HepG2 (cell line): Measurements from ENCODE around the gene STXBP5L. TPM values are rescaled to one million over a fixed set of nuclear protein-coding genes. Genes with fewer than 3 reads are reported as not detected.

Experiments used
- ATAC-seq: fragments of 200-7000 bp; cut with Tn5 transposase; 3 replicates; pipeline ENCODE4 v1.9.1; 2020; ENCODE audit warnings: mild to moderate bottlenecking, moderate library complexity
- BruUV-seq: library from RNA; stranded (reverse); fragments of 400-500 nt; replicated peaks from 2 replicates; lab custom pipeline; 2021; lab: Mats Ljungman, UMichigan
- CTCF ChIA-PET: fragments of 300-600 bp; formaldehyde crosslinking; extraction: SDS; loops from one replicate; lab custom pipeline; 2021; ENCODE audit warnings: low total read pairs, inconsistent platforms, low intra/inter-chr PET ratio; lab: Yijun Ruan, JAX
- POLR2A ChIA-PET: fragments of 350-600 bp; sonication (Branson Sonifier 250); formaldehyde crosslinking; loops from one replicate; lab custom pipeline; 2020; ENCODE audit warnings: antibody characterized with exemption, inconsistent platforms; lab: Yijun Ruan, JAX
- DNase-seq: peaks from one replicate; pipeline ENCODE4 v3.0.0-alpha.2; 2015; ENCODE audit warnings: low spot score
- FAIRE-seq: peaks from 3 replicates; lab custom pipeline; 2011; peaks lifted over from hg19 to GRCh38; lab: Jason Lieb, UNC
- H2AFZ ChIP-seq: one replicate; pipeline ENCODE4 v1.6.1; 2011; ENCODE audit warnings: low read length, inconsistent platforms
- H3K27ac ChIP-seq: fragments of 300-600 bp; 3 replicates; pipeline ENCODE4 v1.8.0; 2011; ENCODE audit warnings: mixed run types, mild to moderate bottlenecking, mixed read lengths, low read length, inconsistent platforms; ENCODE audit not compliant: insufficient read depth; ENCODE audit errors: extremely low read length
- H3K27me3 ChIP-seq, 2 experiments: fragments of 200-600 bp in 1 of 2; 2 replicates in 1 of 2; 3 replicates in 1 of 2; pipeline versions ENCODE4 v1.6.0 to v1.8.0; 2011; ENCODE audit warnings: low read length in 2 of 2, mild to moderate bottlenecking in 2 of 2, moderate library complexity in 2 of 2, inconsistent platforms in 1 of 2; ENCODE audit not compliant: insufficient read depth in 2 of 2, control insufficient read depth in 1 of 2
- H3K36me3 ChIP-seq, 2 experiments: fragments of 200-600 bp in 1 of 2; replicated peaks in 1 of 2; 2 replicates in 1 of 2; 3 replicates in 1 of 2; pipeline versions ENCODE4 v1.5.1 to v1.8.0; 2011; ENCODE audit warnings: low read length in 2 of 2, inconsistent platforms in 1 of 2; ENCODE audit not compliant: insufficient read depth in 2 of 2, control insufficient read depth in 1 of 2
- H3K4me1 ChIP-seq: 2 replicates; pipeline ENCODE4 v1.5.1; 2012; ENCODE audit warnings: low read length, inconsistent platforms; ENCODE audit not compliant: insufficient read depth
- H3K4me2 ChIP-seq: 2 replicates; pipeline ENCODE4 v1.6.0; 2011; ENCODE audit warnings: low read depth, low read length, inconsistent platforms
- H3K4me3 ChIP-seq, 3 experiments: fragments of 200-600 bp in 1 of 3; sonication (generic), shearing (Covaris generic) in 1 of 3; replicated peaks in 1 of 3; 2 replicates each; pipeline ENCODE4 v1.5.1; 2011 to 2016; ENCODE audit warnings: low read length in 3 of 3, inconsistent platforms in 2 of 3, low read depth in 2 of 3, mild to moderate bottlenecking in 2 of 3, control low read depth in 1 of 3, mixed read lengths in 1 of 3; ENCODE audit not compliant: insufficient read depth in 1 of 3
- H3K79me2 ChIP-seq: one replicate; pipeline ENCODE4 v1.6.1; 2011; ENCODE audit warnings: low read length, inconsistent platforms; ENCODE audit not compliant: insufficient read depth
- H3K9ac ChIP-seq: 2 replicates; pipeline ENCODE4 v1.6.0; 2011; ENCODE audit warnings: mild to moderate bottlenecking, low read depth, low read length, inconsistent platforms; ENCODE audit not compliant: insufficient read depth
- H3K9me3 ChIP-seq: 2 replicates; pipeline ENCODE4 v1.5.1; 2012; ENCODE audit warnings: mild to moderate bottlenecking, low read length
- H4K20me1 ChIP-seq: 2 replicates; pipeline ENCODE4 v1.6.0; 2011; ENCODE audit warnings: inconsistent platforms, mild to moderate bottlenecking, low read length, moderate library complexity; ENCODE audit not compliant: insufficient read depth
- CERS6 ChIP-seq: sonication (generic); formaldehyde crosslinking; IDR thresholded peaks from 2 replicates; pipeline ENCODE4 v1.5.0; 2020; ENCODE audit warnings: missing genetic modification reagents
- HDAC6 ChIP-seq: fragments of 200-600 bp; sonication (generic); IDR thresholded peaks from 2 replicates; pipeline ENCODE4 v1.7.0; 2017; ENCODE audit warnings: mild to moderate bottlenecking, antibody characterized with exemption, low read length, low read depth
- ISL2 ChIP-seq: sonication (generic); formaldehyde crosslinking; IDR thresholded peaks from 2 replicates; pipeline ENCODE4 v1.5.0; 2020; ENCODE audit warnings: missing genetic modification reagents
- KLF13 ChIP-seq: sonication (generic); formaldehyde crosslinking; IDR thresholded peaks from 2 replicates; pipeline ENCODE4 v1.4.0; 2020; ENCODE audit warnings: mild to moderate bottlenecking, missing genetic modification reagents
- NCOA1 ChIP-seq: sonication (generic); formaldehyde crosslinking; IDR thresholded peaks from 2 replicates; pipeline ENCODE4 v1.9.0; 2021; ENCODE audit warnings: missing genetic modification reagents
- NFRKB ChIP-seq: fragments of 450-650 bp; IDR thresholded peaks from 2 replicates; pipeline ENCODE4 v1.6.1; 2017
- POLR2AphosphoS5 ChIP-seq: IDR thresholded peaks from 2 replicates; pipeline ENCODE4 v1.6.1; 2012; ENCODE audit warnings: low read depth, low read length
- POLR2G ChIP-seq: fragments of 200-400 bp; formaldehyde crosslinking; IDR thresholded peaks from 2 replicates; pipeline ENCODE4 v1.6.1; 2018; ENCODE audit warnings: mild to moderate bottlenecking, low read depth, low read length, moderate library complexity
- RNF2 ChIP-seq: fragments of 450-650 bp; conservative IDR thresholded peaks from 2 replicates; pipeline ENCODE4 v1.6.1; 2016; ENCODE audit warnings: low read depth
- SOX5 ChIP-seq: IDR thresholded peaks from 2 replicates; pipeline ENCODE4 v1.6.1; 2016; ENCODE audit warnings: borderline replicate concordance
- SRSF4 ChIP-seq: fragments of 200-400 bp; formaldehyde crosslinking; IDR thresholded peaks from one replicate; pipeline ENCODE4 v1.6.1; 2018; ENCODE audit warnings: mild to moderate bottlenecking, low read depth, low read length, moderate library complexity; ENCODE audit not compliant: poor library complexity, severe bottlenecking
- TEAD2 ChIP-seq: sonication (generic); formaldehyde crosslinking; IDR thresholded peaks from 2 replicates; pipeline ENCODE4 v1.9.0; 2021; ENCODE audit warnings: missing genetic modification reagents
- ZBTB14 ChIP-seq: sonication (generic); formaldehyde crosslinking; IDR thresholded peaks from 2 replicates; pipeline ENCODE4 v1.4.0; 2020; ENCODE audit warnings: missing genetic modification reagents
- ZNF484 ChIP-seq: sonication (generic); formaldehyde crosslinking; IDR thresholded peaks from 2 replicates; pipeline ENCODE4 v1.5.1; 2020; ENCODE audit warnings: mild to moderate bottlenecking, low read depth, missing genetic modification reagents, borderline replicate concordance
- ZNF513 ChIP-seq: sonication (generic); formaldehyde crosslinking; conservative IDR thresholded peaks from 2 replicates; pipeline ENCODE4 v1.5.0; 2020; ENCODE audit warnings: missing genetic modification reagents
- ZNF543 ChIP-seq: sonication (generic); formaldehyde crosslinking; IDR thresholded peaks from 2 replicates; pipeline ENCODE4 v1.4.0; 2020; ENCODE audit warnings: mild to moderate bottlenecking, missing genetic modification reagents
- ZNF576 ChIP-seq: sonication (generic); formaldehyde crosslinking; IDR thresholded peaks from 2 replicates; pipeline ENCODE4 v1.4.0; 2020; ENCODE audit warnings: mild to moderate bottlenecking, missing genetic modification reagents
- WGBS: methylation state at CpG from one replicate; pipeline ENCODE4 v1.1.6; 2017; ENCODE audit warnings: low lambda C conversion rate; 5-methylcytosine and 5-hydroxymethylcytosine counted together
- in situ Hi-C: cut with HindIII; loops from 2 replicates; pipeline ENCODE4 v1.10.0; 2017; ENCODE audit warnings: low pct_unique_long_range_greater_than_20kb; ENCODE audit not compliant: extremely low pct_ligation_motif_present
- intact Hi-C: fragments of 100-400 bp; cut with micrococcal nuclease; formaldehyde crosslinking; loops from one replicate; pipeline ENCODE4 v1.10.0; 2022; ENCODE audit not compliant: unreplicated experiment
- polyA plus RNA-seq, 8 experiments: library from polyadenylated mRNA; depleted of rRNA in 3 of 8; stranded (reverse) in 7 of 8; unstranded in 1 of 8; fragments of >200 nt; fragmentation: Illumina TruSeq in 4 of 8; extraction: Trizol in 4 of 8; gene quantifications; 2 replicates each; pipeline versions ENCODE4 v1.2.1 to v1.2.3, GENCODE V29; 2011 to 2016; ENCODE audit warnings: low read depth in 4 of 8, missing spikeins in 1 of 8, mixed read lengths in 1 of 8; ENCODE audit not compliant: insufficient read depth in 1 of 8
- total RNA-seq, 5 experiments: library from RNA; depleted of rRNA; stranded (reverse); fragments of >200 nt; fragmentation: Illumina TruSeq; extraction: Trizol; gene quantifications; 2 replicates each; pipeline ENCODE4 v1.2.3, GENCODE V29; 2016; ENCODE audit warnings: low read depth in 1 of 5

The STXBP5L gene
- total and polyA plus RNA-seq, 2 of the 13 experiments (the other 11 are each of a cell fraction or from before 2014, with no cell fraction given) = not detected

- FAIRE-seq (no peak), ATAC-seq (no peak), DNase-seq (no peak)
- POLR2A ChIA-PET = no interaction called here
- no peak overlapping the region for H3K27ac ChIP-seq
- H2AFZ ChIP-seq = no peak overlapping the region
- BruUV-seq = no TSS peak
- no peaks in the 10 kb centered on the region for H3K36me3 ChIP-seq
- H3K4me2 ChIP-seq = no peak overlapping the region
- H3K4me3 ChIP-seq = no peak overlapping the region
- 1% methylated on average over 3 of the region's 3 CpGs for WGBS
- CTCF ChIA-PET = no interaction called here
- no peaks in the 10 kb centered on the region for H3K4me1 ChIP-seq
- no peaks in the 10 kb centered on the region; a peak in 1 of 5 replicates for H3K27me3 ChIP-seq
- no peaks in the 10 kb centered on the region for H3K9me3 ChIP-seq
- intact Hi-C loops (no loop called here), in situ Hi-C loops (no loop called here)
- H3K79me2 ChIP-seq = no peaks in the 10 kb centered on the region
- no peak overlapping the region for H3K9ac ChIP-seq
- no peaks in the 10 kb centered on the region for H4K20me1 ChIP-seq
- TF ChIP-seq NFRKB (no peak), CERS6 (CRISPR knock-in tag) (no peak), ZNF576 (CRISPR knock-in tag) (no peak), HDAC6 (no peak)
Measured at GRCh38 chr3:121295452-121295851, 387.4 kb downstream of the STXBP5L start.

- Histone ChIP-seq H3K9me3 (no peaks in the 10 kb centered on the region), H3K79me2 (no peaks in the 10 kb centered on the region), H3K36me3 (no peaks in the 10 kb centered on the region), H4K20me1 (no peaks in the 10 kb centered on the region), H3K27ac (no peak overlapping the region), H3K4me1 (no peaks in the 10 kb centered on the region), H3K27me3 (no peaks in the 10 kb centered on the region; a peak in 1 of 5 replicates), H2AFZ (no peak overlapping the region), H3K4me3 (no peak overlapping the region), H3K9ac (no peak overlapping the region), H3K4me2 (no peak overlapping the region)
- no peak for ATAC-seq
- in situ Hi-C loops = no loop called here
- POLR2A ChIA-PET = no interaction called here
- no TSS peak for BruUV-seq
- CTCF ChIA-PET = no interaction called here
- intact Hi-C loops = no loop called here
- FAIRE-seq = no peak
- no peak for DNase-seq
- TF ChIP-seq ISL2 (no peak), SOX5 (CRISPR knock-in tag) (no peak), ZNF543 (CRISPR knock-in tag) (no peak), POLR2AphosphoS5 (no peak), POLR2G (no peak), KLF13 (CRISPR knock-in tag) (no peak), ZNF513 (CRISPR knock-in tag) (no peak), TEAD2 (no peak), SRSF4 (no peak), ZNF484 (CRISPR knock-in tag) (no peak), NCOA1 (CRISPR knock-in tag) (no peak), RNF2 (no peak), ZBTB14 (CRISPR knock-in tag) (no peak)
Measured at GRCh38 chr3:121295979-121296378, 388.0 kb downstream of the STXBP5L start.
